Smooth muscle cell (in vitro differentiated cells): ENCODE results near the gene C6orf47. TPM values are rescaled to one million over a fixed set of nuclear protein-coding genes. Genes with fewer than 3 reads are reported as not detected.

Source experiments
- DNase-seq: peaks from one replicate; lab custom pipeline; 2025; ENCODE audit not compliant: unreplicated experiment; lab: John Stamatoyannopoulos, UW
- H2AFZ ChIP-seq: fragments of 200-600 bp; sonication (generic); 2 replicates; pipeline ENCODE4 v1.6.0; 2016; ENCODE audit warnings: antibody characterized with exemption, low read depth, mild to moderate bottlenecking
- H3F3A ChIP-seq: fragments of 200-600 bp; sonication (generic); 2 replicates; pipeline ENCODE4 v1.6.0; 2017; ENCODE audit warnings: antibody characterized with exemption, low read depth
- H3K27ac ChIP-seq: fragments of 200-600 bp; sonication (generic); 2 replicates; pipeline ENCODE4 v1.5.1; 2016; ENCODE audit warnings: low read depth, mild to moderate bottlenecking
- H3K27me3 ChIP-seq: fragments of 200-600 bp; sonication (generic); 2 replicates; pipeline ENCODE4 v1.6.1; 2016; ENCODE audit warnings: low read depth, mild to moderate bottlenecking
- H3K36me3 ChIP-seq: fragments of 200-600 bp; sonication (generic); 2 replicates; pipeline ENCODE4 v1.5.1; 2016; ENCODE audit warnings: low read depth
- H3K4me1 ChIP-seq: fragments of 200-600 bp; sonication (generic); 2 replicates; pipeline ENCODE4 v1.5.1; 2016; ENCODE audit warnings: low read depth
- H3K4me2 ChIP-seq: fragments of 200-600 bp; sonication (generic); 2 replicates; pipeline ENCODE4 v1.6.0; 2016; ENCODE audit warnings: mild to moderate bottlenecking
- H3K4me3 ChIP-seq: fragments of 200-600 bp; sonication (generic); 2 replicates; pipeline ENCODE4 v1.5.1; 2016; ENCODE audit warnings: mild to moderate bottlenecking
- H3K79me2 ChIP-seq: fragments of 200-600 bp; sonication (generic); 2 replicates; pipeline ENCODE4 v1.6.0; 2016; ENCODE audit warnings: low read depth, mild to moderate bottlenecking
- H3K9ac ChIP-seq: fragments of 200-600 bp; sonication (generic); 2 replicates; pipeline ENCODE4 v1.6.0; 2016; ENCODE audit warnings: low read depth
- H3K9me3 ChIP-seq: fragments of 200-600 bp; sonication (generic); replicated peaks from 2 replicates; pipeline ENCODE4 v1.5.1; 2016; ENCODE audit warnings: low read depth
- H4K20me1 ChIP-seq: fragments of 200-600 bp; sonication (generic); 2 replicates; pipeline ENCODE4 v1.6.0; 2016; ENCODE audit warnings: low read depth
- CTCF ChIP-seq: fragments of 200-600 bp; sonication (generic); IDR thresholded peaks from 2 replicates; pipeline ENCODE4 v1.5.1; 2017; ENCODE audit warnings: borderline replicate concordance, mild to moderate bottlenecking, antibody characterized with exemption; ENCODE audit not compliant: insufficient read depth, poor library complexity, severe bottlenecking
- WGBS: methylation state at CpG from one replicate; pipeline ENCODE4 v1.1.7; 2016; ENCODE audit warnings: low lambda C conversion rate; 5-methylcytosine and 5-hydroxymethylcytosine counted together
- polyA plus RNA-seq: library from polyadenylated mRNA; unstranded; fragments of >200 nt; fragmentation: Nextera tagmentation; extraction: Ambion mirVana; gene quantifications from 2 replicates; pipeline ENCODE4 v1.2.1, GENCODE V29; 2016
- total RNA-seq: library from RNA; depleted of rRNA; stranded (reverse); fragments of >200 nt; gene quantifications from 2 replicates; pipeline ENCODE4 v1.2.3, GENCODE V29; 2014

The C6orf47 gene
- total and polyA plus RNA-seq, 2 experiments from 2014 or later, result 7.1 to 15.5 TPM

GRCh38 chr6:31676904-31677303 is 16.3 kb upstream of the C6orf47 start:
- Histone ChIP-seq H3K4me3 (no peak overlapping the region), H3K4me1 (peaks cover 9% of the 10 kb centered on the region), H3K27me3 (no peaks in the 10 kb centered on the region), H3K36me3 (no peaks in the 10 kb centered on the region), H3K79me2 (no peaks in the 10 kb centered on the region), H3K9me3 (no peaks in the 10 kb centered on the region), H3K4me2 (no peak overlapping the region), H3K9ac (no peak overlapping the region), H2AFZ (no peak overlapping the region), H4K20me1 (no peaks in the 10 kb centered on the region), H3K27ac (no peak overlapping the region), H3F3A (peaks cover 7% of the 10 kb centered on the region)
- 69% methylated on average over 6 of the region's 6 CpGs for WGBS
- no peak for TF ChIP-seq CTCF
- no peak for DNase-seq

- H2AFZ ChIP-seq, result no peak overlapping the region
- H3K4me2 ChIP-seq, result no peak overlapping the region
- H4K20me1 ChIP-seq, result no peaks in the 10 kb centered on the region
- no peaks in the 10 kb centered on the region for H3K27me3 ChIP-seq
- peaks cover 5% of the 10 kb centered on the region for H3K4me1 ChIP-seq
- H3K27ac ChIP-seq, result no peak overlapping the region
- WGBS, result 84% methylated on average over 4 of the region's 4 CpGs
- DNase-seq, result no peak
- peaks cover 7% of the 10 kb centered on the region for H3F3A ChIP-seq
- no peaks in the 10 kb centered on the region for H3K79me2 ChIP-seq
- H3K9me3 ChIP-seq, result no peaks in the 10 kb centered on the region
- H3K36me3 ChIP-seq, result no peaks in the 10 kb centered on the region
- H3K9ac ChIP-seq, result no peak overlapping the region
- TF ChIP-seq CTCF, result no peak
- no peak overlapping the region for H3K4me3 ChIP-seq
Observed at GRCh38 chr6:31676322-31676903, 15.8 kb upstream of the C6orf47 start.

- Histone ChIP-seq H3K36me3 (no peaks in the 10 kb centered on the region), H3K9me3 (no peaks in the 10 kb centered on the region), H3F3A (peaks cover under 1% of the 10 kb centered on the region), H3K79me2 (peaks cover 29% of the 10 kb centered on the region), H3K27me3 (no peaks in the 10 kb centered on the region), H4K20me1 (peaks cover 3% of the 10 kb centered on the region), H3K9ac (no peak within 1 kb of the TSS), H3K4me3 (no peak within 1 kb of the TSS), H2AFZ (no peak within 1 kb of the TSS), H3K27ac (no peak within 1 kb of the TSS), H3K4me1 (peaks cover 8% of the 10 kb centered on the region), H3K4me2 (no peak within 1 kb of the TSS)
- no peak for TF ChIP-seq CTCF
- WGBS, result 94% methylated on average over 8 of the region's 8 CpGs
- DNase-seq, result no peak
Observed at GRCh38 chr6:31669676-31670075, 9.1 kb upstream of the C6orf47 start, which contains the start of gene LY6G5B. LY6G5B (plus strand) TSS chr6:31669976; CDS start chr6:31670951, 975 bp downstream.
